GM19025 (cell line): ENCODE data around the gene KCNJ14.

ENCODE experiments used
- ATAC-seq: cut with Tn5 transposase; IDR thresholded peaks from one replicate; pipeline ENCODE4 v1.9.1; 2021; ENCODE audit warnings: mild to moderate bottlenecking, low read depth, moderate library complexity; ENCODE audit not compliant: unreplicated experiment

Gene KCNJ14

GRCh38 chr19:48469934-48470680 lies 14.7 kb downstream of the KCNJ14 start:
- no peak for ATAC-seq

DNA sequence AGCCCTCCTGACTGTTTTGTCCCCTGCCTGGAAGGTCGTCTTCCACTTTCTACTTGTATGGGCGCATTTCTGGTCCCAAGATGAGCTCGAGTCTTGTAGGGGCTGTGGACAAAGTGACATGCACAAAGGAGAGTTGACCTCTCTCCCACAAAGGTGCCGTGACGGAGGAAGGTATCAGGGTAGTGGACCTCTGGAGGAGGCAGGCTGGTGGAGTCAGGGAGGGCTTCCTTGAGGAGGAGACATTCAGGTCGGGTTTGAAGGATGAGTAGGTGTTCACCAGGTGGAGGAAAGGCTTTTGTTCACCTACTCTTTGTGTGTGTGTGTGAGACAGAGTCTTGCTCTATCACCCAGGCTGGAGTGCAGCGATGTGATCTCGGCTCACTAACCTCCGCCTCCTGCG lies 15.5 kb downstream of the KCNJ14 start:
- no peak for ATAC-seq

- ATAC-seq = no peak
Observed at GRCh38 chr19:48471836-48472235, 16.5 kb downstream of the KCNJ14 start.

- no peak for ATAC-seq
Observed at GRCh38 chr19:48473161-48473966, 18.0 kb downstream of the KCNJ14 start.

DNA sequence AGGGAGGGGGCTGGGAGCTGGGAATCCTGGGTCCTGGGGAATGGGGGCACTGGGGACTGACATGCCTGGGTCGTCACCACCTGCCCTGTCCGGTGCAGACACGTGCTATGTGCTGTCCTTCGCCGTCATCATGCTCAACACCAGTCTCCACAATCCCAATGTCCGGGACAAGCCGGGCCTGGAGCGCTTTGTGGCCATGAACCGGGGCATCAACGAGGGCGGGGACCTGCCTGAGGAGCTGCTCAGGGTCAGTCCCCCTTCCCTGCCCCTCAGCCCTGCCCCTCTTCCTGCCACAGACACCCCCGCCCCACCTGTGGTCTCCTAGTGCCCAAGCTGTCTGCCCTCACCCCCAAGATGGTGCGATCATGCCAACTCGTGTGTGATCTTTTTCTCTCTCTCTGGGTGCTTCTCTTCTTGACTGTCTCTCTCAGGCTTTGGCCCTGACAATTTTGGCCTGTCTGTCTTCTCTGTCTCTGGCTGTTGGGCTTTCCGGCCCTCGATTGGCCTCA lies 18.8 kb downstream of the KCNJ14 start:
- no peak for ATAC-seq

- no peak for ATAC-seq
Observed at GRCh38 chr19:48475369-48476068, 20.1 kb downstream of the KCNJ14 start.

DNA sequence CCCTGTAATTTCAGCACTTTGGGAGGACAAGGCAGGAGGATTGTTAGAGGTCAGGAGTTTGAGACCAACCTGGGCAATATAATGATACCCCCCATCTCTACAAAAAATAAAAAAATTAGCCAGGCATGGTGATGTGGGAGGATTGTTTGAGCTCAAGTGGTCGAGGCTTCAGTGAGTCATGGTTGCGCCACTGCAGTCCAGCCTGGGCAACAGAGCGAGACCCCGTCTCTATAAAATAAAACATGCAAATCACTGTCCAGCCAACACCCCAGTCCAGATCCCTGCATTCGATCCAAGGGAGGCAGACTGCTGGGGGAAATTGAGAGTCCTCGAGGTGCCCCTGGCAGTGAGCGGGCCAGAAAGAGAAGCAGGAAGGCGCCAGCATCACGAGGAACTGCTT lies 20.8 kb downstream of the KCNJ14 start:
- ATAC-seq = no peak

DNA sequence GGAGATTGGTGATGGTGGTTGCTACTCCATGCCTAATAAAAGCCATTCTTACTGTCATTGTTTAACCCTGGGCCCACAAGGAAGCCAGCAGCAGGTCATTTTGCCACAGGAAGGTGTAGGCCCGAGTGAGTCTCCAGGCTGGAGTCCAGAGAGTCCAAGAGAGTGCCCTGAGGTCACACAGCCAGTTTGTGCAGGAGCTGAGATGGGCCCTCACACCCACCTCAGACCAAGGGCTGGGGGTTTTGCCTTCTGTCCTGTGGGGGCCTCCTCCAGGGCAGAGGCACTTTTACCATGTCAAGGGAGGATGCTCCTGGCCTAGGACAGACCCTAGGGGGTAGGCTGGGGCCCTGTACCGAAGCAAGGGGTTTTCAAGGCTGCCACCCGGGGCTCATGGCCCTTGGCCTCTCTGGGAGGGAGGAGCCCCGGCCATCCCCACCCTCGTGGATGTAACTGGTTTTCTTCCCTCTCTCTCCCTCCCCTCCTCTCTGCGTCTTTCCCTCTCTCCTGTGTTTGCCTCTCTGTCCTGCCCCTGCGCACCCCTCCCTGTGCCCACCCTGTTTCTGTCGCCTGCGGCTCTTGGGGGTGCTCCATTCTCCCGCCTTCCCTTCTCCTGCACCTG lies 21.8 kb downstream of the KCNJ14 start:
- ATAC-seq = no peak

DNA sequence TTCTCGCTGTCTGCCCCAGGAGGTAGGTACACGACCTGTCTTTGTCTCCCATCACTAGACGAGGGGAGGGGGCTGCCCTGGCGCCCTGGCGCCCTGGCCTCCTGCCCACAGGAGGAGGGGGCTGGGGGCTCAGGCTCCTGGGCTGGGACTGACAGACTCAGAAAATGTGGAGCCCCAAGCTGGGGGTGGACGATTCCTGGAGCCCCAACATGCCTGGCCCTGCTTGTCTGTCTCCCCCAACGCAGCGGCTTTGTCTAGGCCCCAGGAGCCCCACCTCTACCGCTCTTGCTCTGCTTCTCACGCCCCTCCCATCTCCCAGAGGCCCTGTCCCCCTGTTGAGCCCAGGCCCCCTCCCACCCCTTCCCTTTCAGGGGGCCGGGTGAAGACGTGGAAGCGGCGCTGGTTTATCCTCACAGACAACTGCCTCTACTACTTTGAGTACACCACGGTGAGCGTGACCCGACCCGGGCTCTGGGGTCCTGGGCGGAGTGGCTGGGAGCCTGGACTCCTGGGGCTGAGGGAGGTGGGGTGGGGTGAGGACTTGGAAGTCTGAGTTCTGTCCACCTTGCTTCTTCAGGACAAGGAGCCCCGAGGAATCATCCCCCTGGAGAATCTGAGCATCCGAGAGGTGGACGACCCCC lies 22.4 kb downstream of the KCNJ14 start:
- ATAC-seq = no peak

- ATAC-seq = no peak
Observed at GRCh38 chr19:48478339-48479256, 23.2 kb downstream of the KCNJ14 start.

DNA sequence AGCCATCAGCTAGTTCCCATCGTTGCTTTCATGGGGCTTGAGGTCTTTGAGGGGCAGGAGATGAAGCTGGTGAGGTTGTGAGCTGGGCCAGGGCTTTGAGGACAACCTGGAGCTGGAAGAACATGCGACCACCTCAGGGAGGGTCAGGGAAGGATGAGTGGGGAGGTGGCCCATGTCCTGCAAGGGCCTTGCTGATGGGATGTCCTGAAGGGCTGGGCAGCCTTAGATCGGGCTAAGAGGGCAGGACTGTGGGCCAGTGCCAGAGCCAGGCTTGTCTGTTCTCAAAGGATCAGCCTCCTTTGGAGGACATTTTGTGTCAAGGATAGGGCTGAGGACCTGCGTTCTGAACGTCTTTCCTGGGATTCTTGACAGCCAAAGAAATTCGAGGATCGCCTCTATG lies 24.3 kb downstream of the KCNJ14 start:
- ATAC-seq = no peak

DNA sequence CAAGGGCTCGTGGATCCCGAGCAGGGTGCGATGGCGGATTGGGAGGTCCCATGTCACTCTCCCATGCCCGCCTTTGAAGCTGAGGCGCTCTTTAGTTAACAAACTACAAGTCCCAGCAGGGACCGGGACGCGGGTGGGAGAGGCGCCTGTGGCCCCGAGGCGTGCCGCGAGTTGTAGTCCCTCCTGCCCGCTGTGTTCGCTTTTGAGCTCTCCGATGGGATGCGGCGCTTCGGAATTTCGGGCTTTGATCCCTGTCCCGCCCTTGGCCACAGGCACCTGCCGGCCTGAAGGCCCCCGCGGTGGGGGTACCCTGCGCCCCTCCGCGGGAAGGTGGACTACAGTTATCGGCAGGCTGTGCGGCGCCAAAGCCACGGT lies 24.8 kb downstream of the KCNJ14 start:
- ATAC-seq = no peak

- ATAC-seq = no peak
Observed at GRCh38 chr19:48480558-48481500, 25.5 kb downstream of the KCNJ14 start.

GRCh38 chr19:48481846-48482639 lies 26.7 kb downstream of the KCNJ14 start:
- no peak for ATAC-seq

- ATAC-seq = no peak
Observed at GRCh38 chr19:48483301-48483700, 27.9 kb downstream of the KCNJ14 start.

- no peak for ATAC-seq
Observed at GRCh38 chr19:48484247-48484893, 29.0 kb downstream of the KCNJ14 start.
